ENCODE data around the gene ALDH1L1.

ALDH1L1 gene

DNA sequence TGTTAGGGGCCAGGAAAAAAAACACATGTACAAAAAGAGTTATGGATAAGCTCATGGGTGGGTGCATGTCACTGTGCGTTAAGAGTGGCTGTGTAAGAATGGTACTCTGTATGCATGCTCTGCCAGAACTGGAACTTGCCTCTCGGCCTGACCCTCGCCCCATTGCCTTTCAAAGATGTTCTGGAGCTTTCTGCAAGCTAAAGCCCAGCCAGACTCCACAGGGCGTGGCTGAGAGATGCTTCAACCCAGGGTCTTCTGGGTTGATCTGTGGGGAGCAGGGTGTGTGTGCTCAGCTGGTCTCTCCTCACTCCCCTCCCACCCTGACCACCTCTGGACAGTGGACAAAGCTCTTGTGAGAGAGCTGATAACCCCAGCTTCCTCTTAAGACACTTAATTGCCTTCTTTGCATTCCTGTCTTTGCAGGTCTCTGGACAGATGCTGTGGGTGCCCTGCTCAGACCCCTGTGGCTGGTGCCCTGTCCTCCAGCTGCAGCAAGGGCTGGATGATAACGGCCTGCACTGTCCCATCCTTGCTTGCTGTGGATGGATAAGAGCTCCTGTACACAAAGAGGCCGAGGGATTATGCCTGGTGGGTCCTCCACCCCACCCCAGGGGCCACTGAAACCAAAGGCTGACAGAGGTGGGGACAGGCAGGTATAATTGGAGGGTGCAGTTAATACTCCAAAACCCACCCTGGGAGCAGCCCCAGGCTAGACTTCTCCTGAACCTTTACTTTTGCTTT lies 28.7 kb downstream of the ALDH1L1 start:
- TF ChIP-seq, protein P1, sequence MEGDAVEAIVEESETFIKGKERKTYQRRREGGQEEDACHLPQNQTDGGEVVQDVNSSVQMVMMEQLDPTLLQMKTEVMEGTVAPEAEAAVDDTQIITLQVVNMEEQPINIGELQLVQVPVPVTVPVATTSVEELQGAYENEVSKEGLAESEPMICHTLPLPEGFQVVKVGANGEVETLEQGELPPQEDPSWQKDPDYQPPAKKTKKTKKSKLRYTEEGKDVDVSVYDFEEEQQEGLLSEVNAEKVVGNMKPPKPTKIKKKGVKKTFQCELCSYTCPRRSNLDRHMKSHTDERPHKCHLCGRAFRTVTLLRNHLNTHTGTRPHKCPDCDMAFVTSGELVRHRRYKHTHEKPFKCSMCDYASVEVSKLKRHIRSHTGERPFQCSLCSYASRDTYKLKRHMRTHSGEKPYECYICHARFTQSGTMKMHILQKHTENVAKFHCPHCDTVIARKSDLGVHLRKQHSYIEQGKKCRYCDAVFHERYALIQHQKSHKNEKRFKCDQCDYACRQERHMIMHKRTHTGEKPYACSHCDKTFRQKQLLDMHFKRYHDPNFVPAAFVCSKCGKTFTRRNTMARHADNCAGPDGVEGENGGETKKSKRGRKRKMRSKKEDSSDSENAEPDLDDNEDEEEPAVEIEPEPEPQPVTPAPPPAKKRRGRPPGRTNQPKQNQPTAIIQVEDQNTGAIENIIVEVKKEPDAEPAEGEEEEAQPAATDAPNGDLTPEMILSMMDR (conservative IDR thresholded peaks at IDR 0.05; ENCODE audit: low read depth, low read length), result no peak
- no peak overlapping the region for H3K4me3 ChIP-seq (ENCODE audit: low read depth, low read length)
- no peak for DNase-seq (ENCODE audit: low read depth)

DNA sequence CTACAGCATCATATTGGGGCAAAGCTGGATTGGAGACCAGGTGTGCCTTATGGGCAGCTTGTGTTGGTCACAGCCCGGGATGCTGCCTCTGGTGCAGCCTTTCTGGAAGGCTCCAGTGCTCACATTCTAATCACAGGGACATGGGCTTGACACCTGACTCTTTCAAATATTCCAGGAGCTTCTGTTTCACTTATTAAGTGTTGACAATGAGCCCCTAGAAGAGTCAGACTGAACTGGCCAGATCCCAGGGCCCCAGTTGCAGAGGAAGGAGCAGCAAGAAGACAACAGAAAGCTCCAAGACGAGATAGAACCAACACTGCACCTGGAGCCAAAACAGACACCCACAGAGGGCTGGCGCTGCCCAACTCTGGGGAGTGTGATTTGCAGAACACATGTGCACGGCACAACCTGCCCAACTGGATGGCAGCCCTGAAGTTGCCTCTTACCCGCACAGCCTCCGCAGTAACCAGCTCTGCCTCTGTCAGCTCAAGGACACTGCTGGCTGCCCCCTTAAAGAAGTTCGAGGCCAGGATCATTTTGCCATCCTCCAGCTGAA lies 30.3 kb downstream of the ALDH1L1 start:
- no peak for DNase-seq (ENCODE audit: low read depth)

DNA sequence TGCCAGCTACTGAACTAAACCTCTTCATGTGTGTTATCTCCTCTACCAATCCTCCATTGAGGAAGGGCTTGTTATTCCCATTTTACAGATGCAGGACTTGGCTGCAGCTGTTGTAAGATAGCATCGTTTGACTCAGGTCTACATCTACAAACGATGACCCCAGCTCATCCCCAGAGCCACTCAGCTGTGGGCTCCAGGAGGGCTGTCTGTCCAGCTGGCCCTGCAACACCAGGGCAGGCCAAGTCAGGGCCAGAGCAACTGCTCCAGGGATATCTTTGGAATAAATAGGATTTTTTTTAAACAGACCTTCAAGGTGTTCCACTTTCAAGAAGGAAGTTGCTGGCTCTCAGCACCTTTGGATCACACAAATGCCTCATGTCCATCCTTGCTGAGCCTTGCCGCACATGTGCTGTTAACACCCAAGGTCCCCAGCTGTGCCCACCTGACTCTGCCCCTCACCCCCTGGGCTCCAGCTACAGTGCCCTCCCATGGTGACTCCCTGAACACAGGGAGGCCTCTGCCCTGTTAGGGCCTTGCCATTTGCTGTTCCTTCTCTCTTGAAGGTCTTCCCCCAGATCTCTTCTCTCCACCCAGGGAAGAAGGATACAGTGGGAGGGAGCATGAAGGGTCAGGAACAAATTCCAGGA lies 31.0 kb downstream of the ALDH1L1 start:
- no peak for DNase-seq (ENCODE audit: low read depth)
- TF ChIP-seq, protein P1 (conservative IDR thresholded peaks at IDR 0.05; ENCODE audit: low read depth, low read length), result no peak

More for the DNA sequence above, 30.3 kb downstream of the ALDH1L1 start:
- H3K4me3 ChIP-seq (ENCODE audit: low read depth, low read length), result no peak overlapping the region
- TF ChIP-seq, protein P1 (conservative IDR thresholded peaks at IDR 0.05; ENCODE audit: low read depth, low read length), result no peak

GRCh38 chr3:126147932-126148683 lies 32.3 kb downstream of the ALDH1L1 start:
- no peak overlapping the region for H3K4me3 ChIP-seq (ENCODE audit: low read depth, low read length)
- no peak for DNase-seq (ENCODE audit: low read depth)
- TF ChIP-seq, protein P1 (conservative IDR thresholded peaks at IDR 0.05; ENCODE audit: low read depth, low read length), result no peak

More for the DNA sequence above, 31.0 kb downstream of the ALDH1L1 start:
- no peak overlapping the region for H3K4me3 ChIP-seq (ENCODE audit: low read depth, low read length)

DNA sequence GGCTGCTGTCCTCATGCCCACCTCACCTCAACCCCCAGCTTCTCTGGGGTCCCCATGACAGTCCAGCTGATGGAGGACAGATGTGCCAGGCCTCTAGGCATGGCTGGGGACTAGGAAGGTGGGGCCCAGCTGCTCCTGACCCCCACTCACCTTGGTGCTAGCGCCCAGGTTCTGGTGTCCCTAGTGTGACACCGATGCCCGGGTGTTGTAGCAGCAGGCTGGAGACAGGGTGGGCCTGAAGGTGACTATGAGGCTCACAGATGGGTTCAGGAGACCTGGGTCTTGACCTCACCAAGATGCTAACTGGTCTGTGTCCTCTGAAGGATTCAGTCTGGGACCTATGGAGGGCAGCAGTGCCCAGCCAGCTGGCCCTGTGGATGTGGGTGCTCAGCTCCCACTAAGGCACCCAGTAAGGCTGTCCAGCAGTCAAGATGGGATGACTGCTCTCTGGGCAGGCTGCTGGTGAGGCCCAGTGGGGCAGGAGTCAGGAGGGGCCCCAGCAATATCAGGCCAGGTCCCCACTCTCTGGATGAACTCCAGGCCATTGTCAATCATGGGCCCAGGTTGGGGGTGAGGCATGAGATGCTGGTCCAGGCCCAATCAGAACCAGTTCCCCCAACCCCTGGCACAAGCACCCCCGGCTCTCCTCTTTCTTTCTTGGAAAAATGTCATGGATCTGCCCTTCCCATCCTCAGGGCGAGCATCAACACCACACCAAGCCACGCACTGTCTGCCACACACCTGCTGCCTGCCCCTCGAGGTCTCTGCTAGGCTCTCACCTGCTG lies 33.0 kb downstream of the ALDH1L1 start:
- H3K4me3 ChIP-seq (ENCODE audit: low read depth, low read length), result no peak overlapping the region
- DNase-seq (ENCODE audit: low read depth), result no peak
- TF ChIP-seq, protein P1 (conservative IDR thresholded peaks at IDR 0.05; ENCODE audit: low read depth, low read length), result no peak

DNA sequence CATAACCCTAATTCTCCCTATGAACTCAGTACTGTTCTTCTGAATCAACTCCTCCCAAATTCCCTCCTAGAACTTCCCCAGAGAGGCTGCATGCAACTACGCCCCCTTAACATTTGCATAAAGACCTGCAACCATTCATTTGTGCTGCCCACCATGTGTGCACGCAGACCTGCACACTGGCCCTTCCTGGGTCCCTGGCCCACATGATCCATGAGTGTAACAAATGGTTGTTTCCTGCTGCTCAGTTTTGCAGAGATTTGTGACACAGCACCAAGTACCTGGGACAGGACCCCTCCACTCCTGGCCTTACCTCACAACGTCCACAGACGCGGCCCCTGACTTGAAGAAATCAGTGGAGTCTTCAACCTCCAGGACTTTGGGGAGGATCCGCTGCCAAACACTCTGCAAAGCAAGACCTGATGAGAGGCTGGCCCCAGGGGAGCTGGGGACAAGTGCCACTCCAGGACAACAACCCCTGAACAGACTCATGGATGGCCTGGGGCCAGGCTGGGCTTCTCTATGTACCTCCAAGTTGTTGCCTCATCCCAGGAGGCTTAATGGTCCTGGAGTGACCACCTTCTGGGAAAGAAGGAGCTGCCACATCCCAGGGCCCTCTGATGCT lies 33.8 kb downstream of the ALDH1L1 start:
- TF ChIP-seq, protein P1 (conservative IDR thresholded peaks at IDR 0.05; ENCODE audit: low read depth, low read length), result no peak

More for the DNA sequence above, 33.8 kb downstream of the ALDH1L1 start:
- H3K4me3 ChIP-seq (ENCODE audit: low read depth, low read length), result no peak overlapping the region
- no peak for DNase-seq (ENCODE audit: low read depth)

Data from choroid plexus epithelial cell (primary cell).